Cerebellar cortex (tissue), 1 donor: ENCODE results near the gene PRR36.

Source experiments
- DNase-seq: peaks from one replicate; pipeline ENCODE4 v3.0.0-alpha.2; 2015; ENCODE audit warnings: low spot score

Gene PRR36

GRCh38 chr19:7871437-7872305 is 2.5 kb downstream of the PRR36 start:
- peak; percentile 87 for DNase-seq

- DNase-seq: peak; percentile 91
These were observed 3.4 kb downstream of the PRR36 start for GRCh38 chr19:7870571-7871436.

GRCh38 chr19:7869910-7870511 is 4.2 kb downstream of the PRR36 start:
- peak; percentile 89 for DNase-seq

GRCh38 chr19:7869453-7869909 is 4.7 kb downstream of the PRR36 start:
- DNase-seq: no peak

- peak; percentile 82 for DNase-seq
These were observed 5.3 kb downstream of the PRR36 start for GRCh38 chr19:7868671-7869452.

GRCh38 chr19:7868326-7868670 is 5.9 kb downstream of the PRR36 start:
- no peak for DNase-seq

- DNase-seq: no peak
These were observed 6.9 kb downstream of the PRR36 start for GRCh38 chr19:7867092-7867844.

GRCh38 chr19:7866399-7867091 is 7.6 kb downstream of the PRR36 start:
- DNase-seq: no peak

GRCh38 chr19:7865262-7865911 is 8.8 kb downstream of the PRR36 start:
- no peak for DNase-seq

- DNase-seq: no peak
These were observed 9.5 kb downstream of the PRR36 start for GRCh38 chr19:7864690-7865074.

- no peak for DNase-seq
These were observed 10.1 kb downstream of the PRR36 start for GRCh38 chr19:7863971-7864689.

GRCh38 chr19:7863157-7863970 is 10.8 kb downstream of the PRR36 start:
- DNase-seq: no peak

GRCh38 chr19:7862413-7862951 is 11.7 kb downstream of the PRR36 start:
- DNase-seq: peak; percentile 85

GRCh38 chr19:7861619-7862412 is 12.4 kb downstream of the PRR36 start:
- DNase-seq: no peak

GRCh38 chr19:7860714-7861618 is 13.2 kb downstream of the PRR36 start:
- peak; percentile 94 for DNase-seq
